22Rv1 (cell line): ENCODE measurements around the gene AGO3.

Experiments
- CTCF ChIP-seq: fragments of 450-650 bp; IDR thresholded peaks from 2 replicates; pipeline ENCODE4 v1.5.1; 2017; ENCODE audit warnings: mild to moderate bottlenecking
- ZFX ChIP-seq: fragments of 450-650 bp; IDR thresholded peaks from 2 replicates; pipeline ENCODE4 v1.6.1; 2017; ENCODE audit warnings: antibody characterized with exemption, borderline replicate concordance

- TF ChIP-seq CTCF (no peak), ZFX (no peak)
Measured at GRCh38 chr1:36024847-36025246, 93.9 kb downstream of the AGO3 start.
